ENCODE results near the gene CYTH4.

GRCh38 chr22:37331034-37331428, 48.7 kb downstream of the CYTH4 start:
- TF ChIP-seq CTCF (IDR thresholded peaks at IDR 0.05) = no peak
- TF ChIP-seq POLR2A (IDR thresholded peaks at IDR 0.05) = no peak
- no peak for TF ChIP-seq POLR2AphosphoS5 (IDR thresholded peaks at IDR 0.05)
